BJ (cell line): ENCODE results near the gene TCOF1. TPM values are rescaled to one million over a fixed set of nuclear protein-coding genes. Genes with fewer than 3 reads are reported as not detected.

Source experiments
- CTCF ChIA-PET: fragments of 350-600 bp; formaldehyde crosslinking; extraction: SDS; loops from one replicate; lab custom pipeline; 2021; ENCODE audit warnings: antibody characterized with exemption, inconsistent platforms; lab: Yijun Ruan, JAX
- POLR2A ChIA-PET: fragments of 300-600 bp; sonication (Branson Sonifier 250); formaldehyde crosslinking; extraction: SDS; loops from one replicate; lab custom pipeline; 2021; ENCODE audit warnings: antibody characterized with exemption; lab: Charles Lee
- DNase-seq: peaks from one replicate; pipeline ENCODE4 v3.0.0-alpha.2; 2011; ENCODE audit warnings: low read depth
- H3K27me3 ChIP-seq: 2 replicates; pipeline ENCODE4 v1.6.0; 2011; ENCODE audit warnings: low read length; ENCODE audit not compliant: control insufficient read depth, insufficient read depth
- H3K36me3 ChIP-seq: 2 replicates; pipeline ENCODE4 v1.5.1; 2011; ENCODE audit warnings: low read length; ENCODE audit not compliant: control insufficient read depth, insufficient read depth
- H3K4me3 ChIP-seq: 2 replicates; pipeline ENCODE4 v1.5.1; 2011; ENCODE audit warnings: low read depth, mild to moderate bottlenecking, control low read depth, low read length
- CTCF ChIP-seq: IDR thresholded peaks from 2 replicates; pipeline ENCODE4 v1.5.1; 2011; ENCODE audit warnings: low read depth, mild to moderate bottlenecking, control low read depth, inconsistent platforms, low read length, moderate library complexity; ENCODE audit not compliant: insufficient read depth
- polyA plus RNA-seq: library from polyadenylated mRNA; depleted of rRNA; stranded (reverse); fragments of >200 nt; gene quantifications from 2 replicates; pipeline ENCODE4 v1.2.3, GENCODE V29; 2011

The TCOF1 gene
- polyA plus RNA-seq, 1 experiment: 9.7 TPM

GRCh38 chr5:150341989-150342388 lies 15.5 kb upstream of the TCOF1 start:
- no peak for TF ChIP-seq CTCF
- ChIA-PET CTCF (interaction anchor here (0.8 to 1.3 kb wide), 2 partner anchors 8 to 17 kb away, joined by 3 read pairs; no protein-coding TSS in a partner anchor), POLR2A (no interaction called here)
- no peak overlapping the region for H3K4me3 ChIP-seq
- no peak for DNase-seq
- no peaks in the 10 kb centered on the region for H3K27me3 ChIP-seq
- no peaks in the 10 kb centered on the region for H3K36me3 ChIP-seq

GRCh38 chr5:150342583-150342982 lies 14.9 kb upstream of the TCOF1 start:
- no peaks in the 10 kb centered on the region for H3K36me3 ChIP-seq
- no peak overlapping the region for H3K4me3 ChIP-seq
- no peaks in the 10 kb centered on the region for H3K27me3 ChIP-seq
- CTCF ChIA-PET: interaction anchor here (1.3 kb wide), 1 partner anchor 18 kb away, joined by 3 read pairs; no protein-coding TSS in a partner anchor
- no peak for DNase-seq
- no peak for TF ChIP-seq CTCF
- POLR2A ChIA-PET: no interaction called here

GRCh38 chr5:150343994-150344631 lies 13.4 kb upstream of the TCOF1 start:
- POLR2A ChIA-PET: interaction anchor here (0.6 kb wide), 1 partner anchor 42 kb away, joined by 3 read pairs; the partner anchor contains the start of gene ARSI

GRCh38 chr5:150345716-150346115 lies 11.8 kb upstream of the TCOF1 start:
- POLR2A ChIA-PET: no interaction called here

More at GRCh38 chr5:150343994-150344631, 13.4 kb upstream of the TCOF1 start:
- Histone ChIP-seq H3K4me3 (no peak overlapping the region), H3K36me3 (no peaks in the 10 kb centered on the region), H3K27me3 (no peaks in the 10 kb centered on the region)
- CTCF ChIA-PET: no interaction called here
- TF ChIP-seq CTCF: no peak
- no peak for DNase-seq

More at GRCh38 chr5:150345716-150346115, 11.8 kb upstream of the TCOF1 start:
- TF ChIP-seq CTCF: no peak
- CTCF ChIA-PET: no interaction called here
- no peak overlapping the region for H3K4me3 ChIP-seq
- no peaks in the 10 kb centered on the region for H3K27me3 ChIP-seq
- no peaks in the 10 kb centered on the region for H3K36me3 ChIP-seq
- DNase-seq: no peak
